ENCODE measurements around the gene SCN3A.

Gene SCN3A

GRCh38 chr2:165214093-165214492, 10.2 kb upstream of the SCN3A start:
- Mint-ChIP-seq H3K9me3 (peaks cover 0 to 4% of the 10 kb centered on the region in 2 donors), H3K27ac (no peak overlapping the region), H3K36me3 (ENCODE audit: insufficient read depth) (no peaks in the 10 kb centered on the region), H3K4me1 (ENCODE audit: low read depth in 2 of 2) (no peaks in the 10 kb centered on the region), H3K27me3 (no peaks in the 10 kb centered on the region), H3K4me3 (no peak overlapping the region)
- ATAC-seq (replicated peaks) (no peak), DNase-seq (no peak)

GRCh38 chr2:165208094-165208493, 4.2 kb upstream of the SCN3A start:
- H3K4me1 Mint-ChIP-seq (ENCODE audit: low read depth in 2 of 2) = no peaks in the 10 kb centered on the region
- H3K36me3 Mint-ChIP-seq (ENCODE audit: insufficient read depth) = no peaks in the 10 kb centered on the region
- ATAC-seq (replicated peaks) (no peak), DNase-seq (no peak)
- H3K9me3 Mint-ChIP-seq = no peaks in the 10 kb centered on the region
- no peaks in the 10 kb centered on the region for H3K27me3 Mint-ChIP-seq
- no peak overlapping the region for H3K4me3 Mint-ChIP-seq
- H3K27ac Mint-ChIP-seq = no peak overlapping the region

GRCh38 chr2:165205865-165206264, 2.0 kb upstream of the SCN3A start:
- DNase-seq (no peak), ATAC-seq (replicated peaks) (no peak)
- H3K27me3 Mint-ChIP-seq = no peaks in the 10 kb centered on the region
- H3K27ac Mint-ChIP-seq = no peak overlapping the region
- no peaks in the 10 kb centered on the region for H3K9me3 Mint-ChIP-seq
- no peaks in the 10 kb centered on the region for H3K4me1 Mint-ChIP-seq (ENCODE audit: low read depth in 2 of 2)
- H3K4me3 Mint-ChIP-seq = no peak overlapping the region
- no peaks in the 10 kb centered on the region for H3K36me3 Mint-ChIP-seq (ENCODE audit: insufficient read depth)

DNA sequence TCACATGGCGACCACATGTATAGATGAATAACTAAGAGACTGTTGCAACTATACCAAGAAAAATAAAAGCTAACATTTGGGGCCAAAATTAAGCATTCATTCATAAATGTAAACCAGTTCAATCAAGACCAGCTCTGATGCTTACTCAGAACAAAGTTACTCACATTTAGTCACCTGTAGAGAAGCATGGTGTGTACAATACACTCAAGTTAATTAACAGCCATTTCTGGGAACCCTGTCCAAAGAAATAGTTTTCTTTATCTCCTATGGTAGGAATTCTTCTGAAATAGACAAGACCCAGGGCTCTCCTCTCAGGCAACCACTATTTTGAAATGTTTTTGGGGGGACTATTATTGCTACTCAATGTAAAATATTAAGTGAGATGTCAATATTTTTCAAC, 1.6 kb downstream of the SCN3A start:
- Mint-ChIP-seq H3K4me1 (ENCODE audit: low read depth in 2 of 2) (no peaks in the 10 kb centered on the region), H3K27me3 (no peaks in the 10 kb centered on the region), H3K4me3 (no peak overlapping the region), H3K27ac (no peak overlapping the region), H3K9me3 (no peaks in the 10 kb centered on the region), H3K36me3 (ENCODE audit: insufficient read depth) (no peaks in the 10 kb centered on the region)
- ATAC-seq (replicated peaks) (no peak), DNase-seq (no peak)

GRCh38 chr2:165198181-165198580, 5.7 kb downstream of the SCN3A start:
- DNase-seq = no peak
- no peaks in the 10 kb centered on the region for H3K27me3 Mint-ChIP-seq
- H3K27ac Mint-ChIP-seq = no peak overlapping the region
- H3K4me3 Mint-ChIP-seq = no peak overlapping the region
- H3K4me1 Mint-ChIP-seq (ENCODE audit: low read depth in 2 of 2) = no peaks in the 10 kb centered on the region
- H3K9me3 Mint-ChIP-seq = no peaks in the 10 kb centered on the region
- no peak for ATAC-seq (replicated peaks)
- no peaks in the 10 kb centered on the region for H3K36me3 Mint-ChIP-seq (ENCODE audit: insufficient read depth)

- H3K9me3 Mint-ChIP-seq = no peaks in the 10 kb centered on the region
- H3K4me1 Mint-ChIP-seq (ENCODE audit: low read depth in 2 of 2) = no peaks in the 10 kb centered on the region
- no peak overlapping the region for H3K27ac Mint-ChIP-seq
- no peaks in the 10 kb centered on the region for H3K36me3 Mint-ChIP-seq (ENCODE audit: insufficient read depth)
- DNase-seq (no peak), ATAC-seq (replicated peaks) (no peak)
- no peak overlapping the region for H3K4me3 Mint-ChIP-seq
- no peaks in the 10 kb centered on the region for H3K27me3 Mint-ChIP-seq
Observed at GRCh38 chr2:165197346-165197745, 6.5 kb downstream of the SCN3A start.

- no peaks in the 10 kb centered on the region for H3K9me3 Mint-ChIP-seq
- no peak overlapping the region for H3K4me3 Mint-ChIP-seq
- H3K36me3 Mint-ChIP-seq (ENCODE audit: insufficient read depth) = no peaks in the 10 kb centered on the region
- no peak for DNase-seq
- H3K27me3 Mint-ChIP-seq = no peaks in the 10 kb centered on the region
- H3K4me1 Mint-ChIP-seq (ENCODE audit: low read depth in 2 of 2) = no peaks in the 10 kb centered on the region
- ATAC-seq (replicated peaks) = no peak
- no peak overlapping the region for H3K27ac Mint-ChIP-seq
Observed at GRCh38 chr2:165196411-165196810, 7.4 kb downstream of the SCN3A start.

DNA sequence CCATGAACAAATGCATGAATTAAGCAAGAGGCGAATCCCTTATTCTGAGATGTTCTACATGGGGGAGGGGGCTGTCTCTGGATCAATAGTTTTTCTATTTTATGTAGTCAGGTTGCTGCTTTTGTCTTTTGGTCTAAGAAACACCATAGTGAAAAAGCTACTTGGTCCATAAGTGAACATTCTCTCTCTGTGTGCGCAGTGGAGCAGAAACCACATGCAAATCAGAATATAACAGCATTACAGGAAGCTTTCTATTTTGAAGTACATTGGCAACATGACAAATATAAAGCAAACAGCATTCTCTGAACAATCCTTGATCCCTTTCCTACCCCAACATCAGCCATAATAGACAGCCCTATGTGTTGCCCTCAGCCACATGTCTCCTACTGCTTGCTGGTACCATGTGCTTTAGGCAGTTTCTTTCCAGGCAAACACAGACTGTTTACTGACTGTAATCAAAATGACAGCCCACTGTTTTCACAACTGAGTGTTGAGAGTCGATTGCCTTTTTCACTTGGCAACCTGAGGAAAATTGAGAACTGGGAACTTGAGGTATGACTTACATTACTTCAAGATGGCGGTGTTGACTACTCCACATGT, 10.6 kb downstream of the SCN3A start:
- no peak for ATAC-seq (replicated peaks)
- no peaks in the 10 kb centered on the region for H3K9me3 Mint-ChIP-seq

GRCh38 chr2:165192729-165193128, 11.1 kb downstream of the SCN3A start:
- Mint-ChIP-seq H3K27ac (no peak overlapping the region), H3K36me3 (ENCODE audit: insufficient read depth) (no peaks in the 10 kb centered on the region), H3K4me3 (no peak overlapping the region), H3K9me3 (no peaks in the 10 kb centered on the region), H3K27me3 (no peaks in the 10 kb centered on the region), H3K4me1 (ENCODE audit: low read depth in 2 of 2) (no peaks in the 10 kb centered on the region)
- DNase-seq = no peak
- ATAC-seq (replicated peaks) = no peak

More for the DNA sequence above, 10.6 kb downstream of the SCN3A start:
- no peaks in the 10 kb centered on the region for H3K4me1 Mint-ChIP-seq (ENCODE audit: low read depth in 2 of 2)
- H3K27ac Mint-ChIP-seq = no peak overlapping the region
- H3K4me3 Mint-ChIP-seq = no peak overlapping the region
- DNase-seq = no peak
- no peaks in the 10 kb centered on the region for H3K36me3 Mint-ChIP-seq (ENCODE audit: insufficient read depth)
- H3K27me3 Mint-ChIP-seq = no peaks in the 10 kb centered on the region

DNA sequence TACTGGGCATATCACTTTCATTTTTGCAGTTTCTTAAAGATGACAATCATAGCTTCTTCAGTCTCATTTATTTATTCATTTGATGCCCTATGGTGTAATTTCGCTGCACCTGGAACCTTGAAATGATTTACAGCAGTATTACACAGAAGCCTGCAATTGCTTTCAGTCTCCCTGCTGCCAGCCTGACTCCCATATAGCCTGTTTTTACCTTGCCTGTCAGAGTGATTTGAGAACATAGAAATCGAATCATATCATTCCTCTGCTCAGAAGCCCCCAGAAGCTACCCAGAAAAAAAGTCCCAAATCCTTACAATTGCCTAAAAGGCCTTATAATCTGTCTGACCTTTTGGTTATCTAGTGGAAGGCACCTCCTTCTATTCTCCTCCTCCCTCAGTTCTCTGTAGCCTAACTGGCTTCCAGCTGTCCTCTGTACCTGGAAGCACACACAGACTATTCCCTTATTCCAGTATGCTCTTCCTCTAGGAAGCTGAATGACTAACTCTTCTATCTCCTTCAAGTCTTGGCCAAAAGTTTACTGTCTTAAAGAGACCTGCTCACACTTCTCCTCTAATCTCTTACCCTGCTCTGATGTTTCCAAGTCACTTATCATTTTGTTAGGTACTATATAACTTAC, 12.6 kb downstream of the SCN3A start:
- DNase-seq (no peak), ATAC-seq (replicated peaks) (no peak)
- Mint-ChIP-seq H3K36me3 (ENCODE audit: insufficient read depth) (no peaks in the 10 kb centered on the region), H3K27ac (no peak overlapping the region), H3K4me3 (no peak overlapping the region), H3K27me3 (no peaks in the 10 kb centered on the region), H3K9me3 (no peaks in the 10 kb centered on the region), H3K4me1 (ENCODE audit: low read depth in 2 of 2) (no peaks in the 10 kb centered on the region)

GRCh38 chr2:165185633-165186032, 18.2 kb downstream of the SCN3A start:
- H3K36me3 Mint-ChIP-seq (ENCODE audit: insufficient read depth) = no peaks in the 10 kb centered on the region
- no peaks in the 10 kb centered on the region for H3K27me3 Mint-ChIP-seq
- H3K4me3 Mint-ChIP-seq = no peak overlapping the region
- no peak overlapping the region for H3K27ac Mint-ChIP-seq
- ATAC-seq (replicated peaks) (no peak), DNase-seq (no peak)
- no peaks in the 10 kb centered on the region for H3K4me1 Mint-ChIP-seq (ENCODE audit: low read depth in 2 of 2)
- H3K9me3 Mint-ChIP-seq = peaks cover under 1 to 2% of the 10 kb centered on the region in 2 donors

DNA sequence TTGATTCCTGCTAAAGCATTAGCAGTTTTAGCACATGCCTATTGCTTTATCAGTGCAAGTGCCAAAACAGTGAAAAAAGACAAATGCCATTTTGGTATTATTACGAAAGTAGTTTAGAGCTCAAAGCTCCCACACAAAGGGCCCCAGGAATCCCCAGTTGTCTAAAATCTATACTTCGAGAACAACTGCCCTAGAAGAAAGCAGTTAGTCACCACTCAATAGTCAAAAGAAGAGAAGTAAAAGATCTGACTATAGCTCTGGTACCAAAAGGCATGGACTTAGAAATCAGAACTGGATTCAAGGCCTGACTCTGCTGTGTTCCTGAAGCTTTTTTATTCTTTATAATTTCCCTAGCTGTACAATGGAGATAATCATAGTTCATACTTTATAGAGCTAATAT, 21.8 kb downstream of the SCN3A start:
- H3K9me3 Mint-ChIP-seq = peaks cover 6 to 7% of the 10 kb centered on the region in 2 donors
- H3K4me3 Mint-ChIP-seq = no peak overlapping the region
- H3K4me1 Mint-ChIP-seq (ENCODE audit: low read depth in 2 of 2) = no peaks in the 10 kb centered on the region
- H3K36me3 Mint-ChIP-seq (ENCODE audit: insufficient read depth) = no peaks in the 10 kb centered on the region
- no peak overlapping the region for H3K27ac Mint-ChIP-seq
- no peak for ATAC-seq (replicated peaks)
- no peak for DNase-seq
- H3K27me3 Mint-ChIP-seq = no peaks in the 10 kb centered on the region

DNA sequence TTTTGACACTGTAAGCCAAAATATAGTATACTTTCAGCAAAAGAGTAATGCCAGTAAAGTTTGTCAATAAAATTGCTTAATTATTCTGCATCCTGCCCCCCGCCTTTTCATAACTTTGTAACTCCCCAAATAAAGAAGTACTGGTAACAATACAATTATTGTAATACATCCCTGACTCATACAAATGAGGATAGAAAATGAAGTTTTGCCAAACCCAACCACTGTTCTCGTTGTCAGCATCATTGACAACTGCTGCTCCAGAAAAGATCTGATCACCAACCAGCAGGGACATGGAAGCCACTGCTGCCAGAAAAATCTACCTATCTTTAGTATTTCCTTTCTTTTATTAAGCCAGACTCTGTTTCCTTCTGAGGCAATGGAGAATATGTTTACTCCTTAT, 27.1 kb downstream of the SCN3A start:
- DNase-seq (no peak), ATAC-seq (replicated peaks) (no peak)
- Mint-ChIP-seq H3K9me3 (peaks cover 6 to 7% of the 10 kb centered on the region in 2 donors), H3K4me1 (ENCODE audit: low read depth in 2 of 2) (no peaks in the 10 kb centered on the region), H3K4me3 (no peak overlapping the region), H3K27me3 (no peaks in the 10 kb centered on the region), H3K36me3 (ENCODE audit: insufficient read depth) (peaks cover 2% of the 10 kb centered on the region), H3K27ac (no peak overlapping the region)

DNA sequence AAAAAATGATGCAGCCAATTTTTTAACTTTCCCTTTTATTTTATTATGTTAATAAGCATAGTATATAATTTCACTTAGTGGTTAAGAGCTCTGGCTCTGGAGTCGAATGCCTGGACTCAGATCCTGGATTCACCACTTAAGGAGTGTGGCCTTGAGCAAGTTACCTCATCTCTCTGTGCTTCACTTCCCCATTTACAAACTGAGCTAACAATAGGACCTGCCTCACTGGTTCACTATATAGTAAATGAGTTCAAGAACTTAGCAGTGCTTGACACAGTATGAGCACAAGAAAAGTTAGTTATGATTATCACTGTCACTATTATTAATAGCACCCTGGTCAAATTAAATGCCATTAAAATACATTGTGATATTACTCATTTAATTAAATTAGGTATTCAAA, 30.6 kb downstream of the SCN3A start:
- no peak for ATAC-seq (replicated peaks)
- H3K4me1 Mint-ChIP-seq (ENCODE audit: low read depth in 2 of 2) = no peaks in the 10 kb centered on the region

More for the DNA sequence above, 30.6 kb downstream of the SCN3A start:
- Mint-ChIP-seq H3K27ac (no peak overlapping the region), H3K36me3 (ENCODE audit: insufficient read depth) (peaks cover 2% of the 10 kb centered on the region), H3K4me3 (no peak overlapping the region), H3K9me3 (peaks cover 0 to 3% of the 10 kb centered on the region in 2 donors), H3K27me3 (no peaks in the 10 kb centered on the region)
- no peak for DNase-seq

Measured in effector memory CD8-positive, alpha-beta T cell (primary cell).